Hematopoietic multipotent progenitor cell treated with erythropoietin and hydrocortisone succinate and interleukin-3 and kit ligand, for 6 days (in vitro differentiated cells): ENCODE results near the gene SORCS2.

Experiments used
- DNase-seq: peaks from one replicate; pipeline ENCODE4 v3.0.0-alpha.2; 2015

The SORCS2 gene

DNA sequence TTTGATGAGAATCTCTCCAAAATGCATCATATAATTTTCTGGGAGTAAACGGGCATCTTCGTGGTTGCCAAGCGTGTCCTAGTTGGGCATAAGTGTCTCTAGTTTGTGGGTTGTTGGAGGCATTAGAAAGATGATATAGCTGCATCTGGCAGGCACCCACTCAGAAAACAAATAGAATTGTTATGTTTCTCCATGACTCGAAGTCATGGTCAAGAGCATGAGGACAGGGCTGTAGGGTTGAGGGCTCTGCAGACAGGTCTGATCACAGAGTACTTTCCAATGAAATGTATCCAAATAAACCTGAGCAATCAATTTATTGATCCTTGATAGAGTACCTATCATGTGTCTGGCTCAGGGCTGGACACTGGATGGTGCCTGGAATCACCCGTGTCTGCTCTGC, 82.7 kb downstream of the SORCS2 start:
- DNase-seq: no peak

DNA sequence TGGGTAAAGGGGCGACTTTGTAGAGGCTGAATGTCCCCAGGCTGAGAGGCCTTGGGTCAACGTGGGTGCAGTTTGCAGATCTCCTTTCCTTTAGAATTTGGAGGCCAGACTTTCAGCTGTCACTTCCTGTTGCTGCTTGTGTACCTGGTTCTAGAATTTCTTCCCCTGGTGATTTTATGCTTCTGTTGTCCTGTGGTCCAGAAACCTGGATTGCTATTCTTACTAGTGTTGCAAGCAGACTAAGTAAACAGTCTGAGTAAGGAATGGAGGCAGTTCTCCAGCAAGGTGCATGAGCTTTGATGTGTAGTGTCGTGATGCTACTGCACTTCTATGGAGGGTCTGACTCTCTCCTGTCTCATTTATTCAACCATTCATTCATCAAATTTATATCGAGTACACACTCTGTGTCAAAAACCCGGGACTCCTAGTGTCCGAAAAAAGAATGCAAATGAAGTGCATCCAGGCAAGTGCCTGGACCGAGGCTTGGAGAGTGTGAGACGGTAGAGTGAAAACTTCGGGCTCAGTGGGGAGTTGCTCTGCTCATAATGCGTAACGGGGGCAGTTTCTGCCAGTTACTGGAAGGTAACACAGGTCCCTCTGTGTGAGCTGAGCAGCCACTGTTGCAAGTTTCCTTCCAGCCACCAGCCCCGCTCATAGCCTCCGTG, 83.3 kb downstream of the SORCS2 start:
- DNase-seq: no peak

DNA sequence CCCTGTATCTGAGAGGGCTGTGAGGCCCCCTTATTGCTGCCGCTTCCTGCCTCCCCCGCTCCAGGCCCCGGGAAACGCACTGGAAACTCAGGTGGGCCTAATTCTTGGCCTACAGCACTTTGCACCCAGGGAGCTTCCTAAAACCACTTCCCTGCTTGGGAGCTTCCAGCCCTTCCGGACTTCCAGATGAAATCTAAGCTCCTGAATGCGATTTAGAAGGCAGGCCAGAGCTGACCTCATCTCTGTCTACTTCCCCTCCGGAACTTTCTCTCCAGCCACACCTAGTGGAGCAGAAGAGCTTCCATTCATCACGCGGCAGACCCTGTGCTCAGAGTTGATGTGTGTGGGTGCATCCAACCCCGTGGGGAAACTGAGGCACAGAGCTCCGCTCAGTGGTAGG, 84.2 kb downstream of the SORCS2 start:
- DNase-seq: no peak

DNA sequence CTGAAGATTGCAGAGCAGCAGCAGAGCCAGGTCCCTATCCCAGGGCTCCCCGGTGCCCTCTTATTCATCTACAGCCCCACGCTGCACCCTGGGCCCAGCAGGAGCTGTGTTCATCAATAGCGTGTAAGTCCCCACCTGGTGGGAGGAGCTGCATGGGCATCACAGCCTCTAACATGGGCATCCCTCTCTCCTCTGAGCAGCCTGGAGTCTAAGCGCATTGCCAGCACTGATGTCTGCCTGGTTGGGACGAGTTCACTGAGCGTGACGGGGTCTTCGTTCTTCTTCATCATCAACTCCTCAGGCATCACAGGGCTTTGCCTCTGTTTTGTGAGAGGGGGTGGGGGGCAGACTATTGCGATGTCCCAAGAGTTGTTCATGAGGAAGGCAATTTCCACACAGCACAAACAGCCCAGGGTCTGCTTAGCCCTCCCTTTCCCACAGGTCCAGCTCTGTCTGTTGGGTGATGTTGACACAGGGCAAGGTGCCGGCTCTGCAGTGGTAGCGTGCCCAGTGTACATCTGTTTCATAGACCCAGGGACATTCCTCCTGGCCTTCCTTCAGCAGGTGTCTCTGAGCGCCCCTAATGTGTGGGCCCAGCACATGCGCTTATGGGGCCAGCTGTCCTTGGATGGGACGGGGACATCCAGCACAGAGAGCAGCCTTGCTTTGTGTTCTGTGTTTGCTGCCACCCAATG, 85.9 kb downstream of the SORCS2 start:
- DNase-seq: no peak

DNA sequence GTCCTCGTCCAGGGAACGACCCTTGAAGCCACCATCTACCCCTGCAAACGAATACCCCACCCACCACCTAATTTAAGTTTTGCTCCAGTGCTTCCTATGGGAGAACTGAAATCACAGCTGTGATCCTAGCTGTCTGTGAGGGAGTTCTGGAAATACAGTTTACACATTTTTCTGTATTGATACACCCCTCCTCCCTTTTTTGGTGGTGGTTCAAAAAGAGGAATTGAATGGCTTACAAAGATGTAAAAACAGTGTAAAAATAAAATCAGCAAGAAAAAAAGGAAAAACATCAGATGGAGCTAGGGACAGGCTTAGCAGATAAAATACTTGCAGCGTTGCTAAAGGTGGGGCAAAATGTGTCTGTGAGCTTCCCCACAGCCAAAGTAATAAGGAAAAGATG, 86.6 kb downstream of the SORCS2 start:
- DNase-seq: no peak

DNA sequence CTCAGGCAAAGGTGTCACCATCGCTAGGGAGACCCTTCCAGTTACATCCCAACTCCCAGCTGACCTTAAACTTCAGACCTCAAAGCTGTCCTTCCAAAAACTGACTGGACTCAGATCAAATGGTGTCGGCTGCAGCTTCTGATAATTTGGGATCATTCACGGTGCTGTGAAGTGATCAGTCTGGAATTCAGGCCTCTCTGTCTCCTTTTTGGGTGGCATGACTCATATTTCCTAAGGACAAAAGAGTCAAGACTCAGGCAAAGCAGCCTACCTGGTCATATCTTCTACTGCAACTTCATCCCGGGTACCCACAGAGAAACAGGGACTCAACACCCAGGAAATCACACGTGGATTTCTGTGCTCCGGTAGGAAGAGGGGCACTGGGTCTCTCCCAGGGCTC, 87.6 kb downstream of the SORCS2 start:
- no peak for DNase-seq

DNA sequence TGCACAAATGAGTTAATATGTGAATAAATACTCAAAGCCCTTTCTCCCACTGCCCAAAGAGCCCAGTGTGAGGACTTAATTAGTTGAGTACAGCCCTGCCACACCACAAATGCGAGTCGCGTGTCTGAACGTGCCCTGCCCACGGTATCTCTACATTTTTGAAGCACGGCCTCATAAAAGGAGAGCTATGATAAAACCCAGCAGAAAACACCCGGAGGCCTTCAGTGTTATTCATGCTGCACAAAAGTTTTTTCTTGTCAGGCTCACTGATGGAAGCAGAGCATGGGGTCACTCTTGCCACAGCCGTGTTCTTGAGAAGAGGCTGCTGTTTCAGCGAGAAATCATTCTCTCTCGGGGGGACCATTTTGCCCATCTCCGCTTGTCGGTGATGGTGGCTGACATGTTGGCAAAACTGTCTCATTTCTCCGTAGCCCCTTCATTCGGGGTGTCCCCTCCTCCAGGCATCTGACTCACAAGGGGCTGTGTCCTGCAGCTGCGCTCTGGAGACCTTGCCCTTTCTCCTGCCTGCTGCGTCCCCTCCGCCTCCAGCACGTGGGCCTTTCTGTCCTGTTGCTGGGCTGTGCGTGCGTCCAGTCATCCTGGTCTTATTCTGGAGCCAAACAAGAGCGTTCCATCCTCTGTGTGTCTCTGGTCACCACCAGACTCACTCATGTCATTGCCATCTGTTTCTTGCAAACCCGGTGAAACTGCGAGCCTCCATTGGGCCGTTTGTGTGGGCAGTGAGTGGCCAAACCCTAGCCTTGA, 88.8 kb downstream of the SORCS2 start:
- DNase-seq: no peak

DNA sequence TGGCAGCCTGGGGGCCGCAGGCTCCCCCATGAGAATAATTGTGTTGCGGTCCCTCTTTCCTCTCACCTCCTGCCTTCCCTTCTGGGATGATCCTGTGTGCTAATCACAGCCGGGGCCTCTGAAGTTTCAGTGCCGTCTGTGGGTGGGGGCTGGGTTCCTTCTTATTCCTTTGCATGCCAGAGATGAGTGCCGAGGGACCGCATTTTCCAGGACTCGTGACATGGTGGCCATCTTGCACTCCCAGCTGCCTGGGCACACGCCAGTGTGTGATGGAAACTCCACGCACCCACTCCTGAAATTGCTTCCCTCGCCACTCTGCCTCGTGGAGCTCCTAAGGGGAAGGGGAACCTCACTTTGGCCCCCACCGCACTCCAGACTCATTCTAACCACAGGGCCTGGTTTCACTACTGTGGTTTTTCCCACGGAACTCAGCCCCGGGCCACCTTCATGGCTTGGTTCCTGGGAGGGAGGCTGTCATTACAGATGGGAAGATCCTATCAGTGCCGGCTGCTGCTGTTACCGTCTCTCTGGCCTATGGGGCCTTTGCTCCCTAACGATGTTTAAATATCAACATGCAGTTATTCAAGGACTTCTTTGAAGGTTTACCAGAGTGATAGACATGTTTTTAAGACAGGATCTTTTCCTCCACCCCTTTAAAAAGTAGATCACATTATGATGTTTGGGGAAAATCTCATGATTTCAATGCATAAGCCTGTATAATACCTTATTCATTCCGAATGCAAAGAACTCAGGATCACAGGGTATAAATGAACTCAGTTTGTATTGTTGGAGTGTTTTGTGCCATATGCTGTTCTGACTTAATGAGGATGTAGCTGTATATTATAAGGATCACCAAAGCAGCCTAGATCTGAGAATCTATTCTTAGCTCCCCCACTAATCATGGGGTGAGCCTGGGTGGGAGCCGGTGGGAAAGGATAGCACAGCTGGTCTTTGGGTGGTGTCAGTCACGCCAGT, 89.6 kb downstream of the SORCS2 start:
- DNase-seq: no peak

DNA sequence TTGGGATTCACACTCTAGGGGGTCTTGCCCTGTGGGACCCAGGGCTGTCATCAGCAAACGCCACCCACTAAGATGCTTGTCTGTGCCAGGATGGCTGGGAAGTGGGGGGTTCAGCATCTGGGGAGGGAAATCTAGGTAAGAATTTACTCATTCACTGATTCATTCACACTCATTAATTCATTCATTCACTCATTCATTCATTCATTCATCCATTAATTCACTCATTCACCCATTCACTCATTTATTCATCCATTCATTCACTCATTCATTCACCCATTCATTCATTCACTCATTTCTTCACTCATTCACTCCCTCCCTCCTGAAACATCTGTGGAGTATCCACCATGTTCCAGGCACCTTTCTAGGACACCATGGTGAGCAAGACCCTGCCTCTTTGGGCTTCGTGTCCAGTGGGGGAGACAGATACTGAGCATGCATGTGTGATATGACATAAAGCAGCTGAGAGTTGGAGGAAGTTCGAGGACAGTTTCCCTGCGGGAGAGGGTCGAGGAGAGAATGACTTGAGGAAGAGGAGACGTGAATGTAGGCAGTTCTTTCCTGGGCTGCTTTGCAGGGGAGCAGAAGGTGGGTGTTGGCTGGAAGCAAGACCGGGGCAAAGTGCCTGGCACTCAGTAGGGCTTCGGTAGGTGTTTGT, 90.6 kb downstream of the SORCS2 start:
- no peak for DNase-seq

DNA sequence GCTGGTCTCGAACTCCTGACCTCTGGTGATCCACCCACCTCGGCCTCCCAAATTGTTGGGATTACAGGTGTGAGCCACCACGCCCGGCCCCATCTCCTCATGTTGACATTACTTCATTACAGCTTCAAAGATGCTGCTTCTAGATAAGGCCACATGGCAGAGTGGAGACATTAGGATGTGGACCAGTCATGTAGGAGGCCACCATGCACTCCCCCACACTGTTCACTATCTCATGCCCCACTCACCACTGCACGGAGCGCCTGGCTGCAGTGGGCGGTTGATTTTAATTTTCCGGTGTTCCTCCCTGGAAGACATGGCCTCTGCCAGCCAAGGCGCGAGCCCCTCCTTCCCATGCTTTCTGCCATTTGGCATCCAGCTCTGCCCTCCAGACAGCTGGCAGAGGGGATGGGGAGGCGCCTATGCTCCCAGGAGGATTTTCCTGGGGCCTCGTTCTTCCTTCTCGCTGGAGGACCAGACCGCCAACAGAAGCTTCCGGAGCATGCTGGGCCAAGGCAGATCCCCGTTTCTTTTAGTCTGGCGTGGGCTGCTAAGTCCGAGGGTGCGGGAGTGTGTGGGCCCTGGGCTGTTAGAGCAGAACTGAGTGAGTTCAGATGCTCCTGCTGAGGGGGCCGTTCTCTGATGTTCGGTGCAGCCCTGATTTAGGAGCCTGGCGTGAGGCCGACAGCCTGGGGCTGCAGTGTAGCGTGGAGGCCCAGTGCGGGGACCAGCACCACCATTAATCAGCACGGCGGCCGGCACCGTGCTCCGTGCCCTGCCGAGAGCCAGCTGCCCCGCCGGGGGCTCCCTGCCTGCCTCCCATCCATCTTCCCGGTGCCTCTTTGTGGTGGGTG, 93.1 kb downstream of the SORCS2 start:
- DNase-seq: no peak

DNA sequence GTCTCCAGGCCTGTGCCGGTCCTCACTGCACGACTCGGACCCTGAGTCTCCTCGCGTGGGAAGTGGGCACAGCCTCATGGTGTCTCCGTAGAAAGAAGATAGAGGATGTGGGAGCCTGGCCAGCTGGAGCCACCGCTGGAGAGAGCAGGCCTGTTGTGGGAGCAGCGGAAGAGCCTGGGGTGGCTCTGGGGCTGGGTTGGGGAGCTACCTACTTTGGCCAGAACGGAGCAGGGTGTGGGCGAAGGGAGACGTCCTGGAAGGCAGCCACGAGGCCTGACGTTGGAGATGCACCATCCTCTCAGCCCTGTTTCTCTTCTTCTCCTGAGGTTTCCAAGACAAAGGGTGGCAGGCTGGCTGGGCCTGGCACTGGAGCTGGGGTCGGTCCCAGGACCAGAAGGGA, 93.8 kb downstream of the SORCS2 start:
- DNase-seq: no peak

DNA sequence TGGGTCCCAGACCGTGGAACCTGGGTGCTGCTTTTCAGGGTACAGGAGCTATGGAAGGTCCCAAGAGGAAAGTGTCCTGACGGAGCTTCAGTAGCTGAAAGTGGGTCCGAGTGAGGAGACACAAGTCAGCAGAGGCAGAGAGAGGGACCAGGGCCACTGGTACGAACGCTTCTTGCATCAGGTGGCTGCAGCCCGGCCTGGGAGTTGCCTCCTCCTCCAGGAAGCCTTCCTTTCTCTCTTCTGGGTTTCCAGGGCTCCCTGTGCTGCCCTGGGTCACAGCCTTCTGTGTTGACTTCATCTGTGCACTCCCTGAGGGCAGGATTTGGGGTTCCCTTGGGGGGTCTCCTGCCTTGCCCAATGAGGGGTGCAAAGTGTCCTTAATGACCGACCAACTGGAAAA, 94.5 kb downstream of the SORCS2 start:
- DNase-seq: no peak

DNA sequence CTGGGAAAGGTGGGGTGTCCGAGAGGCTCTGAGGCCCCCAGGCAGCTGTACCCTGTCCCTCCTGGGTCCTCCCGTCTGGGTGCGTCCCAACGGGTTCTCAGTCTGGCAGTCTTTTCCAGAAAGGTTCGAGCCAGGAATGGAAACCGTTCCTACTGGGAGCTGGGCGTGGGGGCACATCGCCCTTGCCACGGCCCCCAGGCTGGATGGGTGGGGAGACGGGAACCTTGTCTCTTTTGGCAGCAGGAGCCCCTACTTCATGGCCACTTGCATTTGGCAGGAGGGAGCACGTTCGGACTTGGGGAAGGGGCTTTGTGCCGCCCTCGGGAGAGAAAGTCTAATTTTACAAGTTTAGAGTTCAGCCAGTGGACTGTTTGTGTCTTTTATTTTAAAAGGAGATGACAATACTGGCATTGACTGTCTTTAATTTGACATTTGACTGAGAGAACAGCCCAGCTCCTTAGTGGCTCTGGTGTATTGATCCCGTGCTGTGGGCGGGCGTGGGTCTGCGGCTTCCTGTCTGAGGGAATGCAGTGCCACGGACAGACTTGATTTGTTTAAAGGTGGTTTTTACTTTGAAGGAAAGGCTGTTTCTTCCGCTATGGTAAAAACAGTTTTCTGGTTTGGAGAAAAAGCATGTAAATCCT, 95.1 kb downstream of the SORCS2 start:
- DNase-seq: no peak

DNA sequence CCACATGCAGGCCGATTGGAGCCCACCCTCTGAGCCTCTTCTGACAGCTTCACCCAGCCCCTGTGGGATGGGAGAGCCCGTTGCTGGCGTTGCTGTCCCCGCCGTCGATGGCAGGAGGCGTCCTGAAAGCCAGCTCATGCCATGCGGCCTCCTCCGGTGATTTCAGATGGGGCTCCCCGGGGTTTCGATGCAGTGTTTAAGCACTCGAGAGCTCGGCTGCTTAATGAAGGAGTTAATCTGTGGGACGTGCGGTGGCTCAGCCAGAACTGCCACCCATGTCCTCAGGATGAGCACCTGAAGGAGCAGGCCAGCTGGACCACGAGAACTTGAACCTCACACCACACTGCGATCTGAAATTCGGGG, 95.6 kb downstream of the SORCS2 start:
- DNase-seq: no peak

DNA sequence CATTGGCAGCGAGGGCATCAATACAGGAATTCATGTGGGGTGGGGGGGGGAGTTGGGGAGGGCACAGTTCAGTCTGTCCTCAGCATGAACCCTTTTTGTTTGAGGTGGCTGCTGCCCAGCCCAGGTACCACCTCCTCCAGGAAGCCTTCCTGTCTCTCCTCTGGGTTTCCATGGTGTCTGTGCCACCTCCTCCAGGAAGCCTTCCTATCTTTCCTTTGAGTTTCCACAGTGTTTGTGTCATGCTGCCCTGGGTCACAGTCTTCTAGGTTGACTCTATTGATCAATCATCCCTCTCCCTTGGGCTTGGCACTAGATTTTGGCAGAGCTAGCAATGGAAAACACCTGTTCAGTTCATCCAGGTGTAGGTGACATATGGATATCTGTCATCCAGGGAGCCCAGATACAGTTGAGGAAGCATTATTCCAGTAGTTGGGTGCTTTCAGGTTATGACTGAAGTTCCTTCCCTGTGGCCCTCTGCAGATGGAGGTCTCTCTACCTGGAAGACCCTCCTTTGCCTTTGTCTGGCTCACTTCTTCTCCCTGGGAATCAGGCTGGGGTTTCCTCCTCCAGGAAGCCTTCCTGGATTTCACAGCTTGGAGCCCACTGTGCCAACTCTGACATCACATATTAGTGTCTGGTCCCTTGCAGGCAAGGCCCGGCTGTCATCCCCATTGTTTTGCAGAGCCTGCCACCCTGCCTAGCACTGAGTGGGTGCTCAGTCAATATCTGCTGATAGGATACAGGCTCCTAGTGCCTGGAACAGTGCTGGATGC, 96.6 kb downstream of the SORCS2 start:
- no peak for DNase-seq

DNA sequence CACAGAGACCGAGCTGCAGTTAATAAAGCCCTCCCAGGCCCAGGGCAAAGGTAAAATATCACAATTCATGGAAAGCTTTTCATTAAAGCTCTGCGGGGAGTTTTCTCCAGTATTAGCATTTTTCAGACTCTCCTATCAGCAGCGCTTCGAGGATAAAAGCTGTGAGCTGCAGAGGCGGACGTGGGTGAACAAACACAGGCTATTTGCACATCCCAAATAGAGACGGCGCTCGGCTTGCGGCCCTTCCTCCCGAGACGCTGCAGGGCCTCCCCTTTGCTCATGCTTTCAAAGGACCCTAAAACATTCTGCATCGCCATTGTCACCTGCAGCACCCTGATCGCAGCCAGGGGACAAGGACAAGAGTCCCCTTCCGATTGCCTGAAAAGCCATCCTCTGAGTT, 97.3 kb downstream of the SORCS2 start:
- no peak for DNase-seq

DNA sequence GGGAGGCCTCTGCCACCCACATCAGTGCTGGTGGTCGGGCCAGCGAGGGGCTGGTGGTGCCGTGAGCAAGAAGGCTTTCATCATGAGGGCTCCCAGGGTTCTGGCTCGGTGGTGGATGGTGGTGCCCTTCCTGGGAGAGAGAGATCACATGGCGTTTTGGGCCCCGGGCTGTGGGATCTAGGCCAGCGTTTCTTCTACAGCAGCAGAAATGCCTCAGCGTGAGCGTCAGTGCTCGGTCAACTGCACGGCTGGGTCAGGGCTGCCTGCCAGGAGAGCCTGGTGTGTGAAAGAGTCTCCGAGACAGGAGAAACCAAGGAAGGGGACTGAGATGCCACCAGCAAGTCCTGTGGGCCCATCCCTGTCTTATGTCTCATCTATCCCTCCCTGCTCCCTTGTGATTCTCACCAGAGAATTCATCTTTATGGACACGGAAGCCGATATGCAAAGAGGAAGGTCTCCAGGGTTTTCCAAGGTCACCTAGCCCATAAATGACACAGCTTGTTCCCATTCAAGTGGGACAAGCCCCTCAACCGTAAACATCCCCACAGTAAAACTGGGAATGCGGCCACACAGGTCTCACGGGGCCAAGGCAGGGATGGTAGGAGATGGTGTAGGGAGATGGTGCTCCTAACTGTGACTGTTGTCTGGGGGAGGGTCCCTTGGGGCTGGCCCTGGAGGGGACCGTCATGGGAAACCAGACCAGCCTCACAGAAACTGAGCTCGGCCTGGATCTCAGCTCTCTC, 99.2 kb downstream of the SORCS2 start:
- DNase-seq: no peak

DNA sequence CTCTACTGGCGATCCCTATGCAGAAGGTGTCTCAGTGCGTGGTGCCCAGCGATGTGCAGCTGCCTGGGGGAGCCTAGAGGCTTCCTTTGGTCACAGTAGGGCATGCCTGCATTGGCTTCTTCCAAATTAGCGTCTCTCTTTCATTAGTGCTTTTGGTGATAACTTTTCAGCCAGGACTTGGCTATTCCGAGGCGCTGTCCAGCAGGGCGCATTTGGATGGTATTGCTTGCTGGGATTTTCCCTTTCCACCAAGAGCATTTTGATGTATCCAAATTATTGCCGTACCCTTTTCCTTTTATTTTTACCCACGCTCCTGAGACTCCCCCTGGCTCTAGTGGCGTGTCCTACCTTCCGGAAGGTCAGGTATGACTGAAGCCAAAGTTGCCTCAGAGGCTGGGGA, 101.4 kb downstream of the SORCS2 start:
- DNase-seq: no peak

DNA sequence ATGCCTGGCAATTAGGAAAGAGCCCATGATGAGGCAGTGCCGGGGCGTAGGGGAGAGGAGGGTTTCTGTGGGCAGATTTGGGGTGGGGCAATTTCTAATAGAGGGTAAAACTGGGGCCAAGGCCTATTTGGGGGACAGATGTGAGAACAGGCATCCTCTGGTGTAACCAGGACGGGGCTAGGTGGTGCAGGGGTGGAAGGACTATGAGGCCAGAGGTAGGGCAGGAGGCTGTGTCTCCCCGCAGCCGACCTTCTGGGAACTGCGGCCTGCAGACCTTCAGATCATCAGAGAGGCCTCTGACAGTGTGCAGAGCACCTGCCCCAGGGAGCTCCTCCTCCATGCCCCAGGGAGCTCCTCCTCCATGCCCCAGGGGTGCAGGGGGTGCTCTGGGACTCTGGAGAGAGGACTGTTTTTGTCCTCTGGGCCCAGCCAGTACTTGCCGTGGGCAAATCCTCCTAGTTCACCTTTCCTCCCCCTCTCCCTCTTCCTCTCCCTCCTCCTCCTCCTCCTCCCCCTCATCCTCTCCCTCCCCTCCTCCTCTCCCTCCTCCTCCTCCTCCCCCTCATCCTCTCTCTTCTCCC, 101.9 kb downstream of the SORCS2 start:
- DNase-seq: no peak
